MM.1S (cell line): ENCODE data around the gene SH3TC2.

Source experiments
- CTCF ChIP-seq: fragments of 300-600 bp; sonication (generic); IDR thresholded peaks from 2 replicates; pipeline ENCODE4 v1.5.1; 2016; ENCODE audit warnings: antibody characterized with exemption, low read length, mixed read lengths
- EZH2 ChIP-seq: fragments of 300-600 bp; sonication (generic); optimal IDR thresholded peaks from 2 replicates; pipeline ENCODE3; 2017; ENCODE audit warnings: low read depth, mild to moderate bottlenecking, antibody characterized with exemption, low read length, mixed read lengths
- EZH2phosphoT487 ChIP-seq: fragments of 300-600 bp; sonication (generic); IDR thresholded peaks from 2 replicates; pipeline ENCODE4 v1.6.1; 2018; ENCODE audit warnings: antibody characterized with exemption, low read length

GRCh38 chr5:149011728-149012127 is 51.1 kb downstream of the SH3TC2 start:
- TF ChIP-seq EZH2phosphoT487 (no peak), CTCF (no peak), EZH2 (no peak)
